Measurements from ENCODE around the gene SPATA32. TPM values are rescaled to one million over a fixed set of nuclear protein-coding genes. Genes with fewer than 3 reads are reported as not detected.

SPATA32 gene
- total RNA-seq, 1 experiment from 2014 or later: 0.81 TPM

DNA sequence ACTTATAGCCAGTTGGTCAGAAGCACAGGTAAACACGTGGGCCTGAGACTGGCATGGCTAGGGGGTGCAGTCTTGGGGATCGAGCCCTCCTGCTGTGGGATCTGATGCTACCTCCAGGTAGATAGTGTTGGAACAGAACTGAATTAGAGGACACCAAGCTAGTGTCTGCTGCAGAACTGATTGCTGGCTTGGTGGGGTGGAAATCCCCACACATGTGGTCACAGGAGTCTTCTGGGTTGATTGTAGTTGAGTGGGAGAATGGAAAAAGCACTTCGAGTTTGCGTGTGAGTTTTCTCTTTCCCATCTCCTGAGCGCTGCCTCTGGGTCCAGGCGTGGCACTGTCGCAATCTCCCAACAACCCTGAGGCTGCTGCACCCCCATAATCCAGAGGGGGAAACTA, 8.0 kb upstream of the SPATA32 start:
- H4K8ac ChIP-seq (replicated peaks; ENCODE audit: insufficient read length, low read depth, low read length): no peak overlapping the region
- H3K79me2 ChIP-seq (ENCODE audit: insufficient read depth, low read length): no peaks in the 10 kb centered on the region
- TF ChIP-seq, protein P1, sequence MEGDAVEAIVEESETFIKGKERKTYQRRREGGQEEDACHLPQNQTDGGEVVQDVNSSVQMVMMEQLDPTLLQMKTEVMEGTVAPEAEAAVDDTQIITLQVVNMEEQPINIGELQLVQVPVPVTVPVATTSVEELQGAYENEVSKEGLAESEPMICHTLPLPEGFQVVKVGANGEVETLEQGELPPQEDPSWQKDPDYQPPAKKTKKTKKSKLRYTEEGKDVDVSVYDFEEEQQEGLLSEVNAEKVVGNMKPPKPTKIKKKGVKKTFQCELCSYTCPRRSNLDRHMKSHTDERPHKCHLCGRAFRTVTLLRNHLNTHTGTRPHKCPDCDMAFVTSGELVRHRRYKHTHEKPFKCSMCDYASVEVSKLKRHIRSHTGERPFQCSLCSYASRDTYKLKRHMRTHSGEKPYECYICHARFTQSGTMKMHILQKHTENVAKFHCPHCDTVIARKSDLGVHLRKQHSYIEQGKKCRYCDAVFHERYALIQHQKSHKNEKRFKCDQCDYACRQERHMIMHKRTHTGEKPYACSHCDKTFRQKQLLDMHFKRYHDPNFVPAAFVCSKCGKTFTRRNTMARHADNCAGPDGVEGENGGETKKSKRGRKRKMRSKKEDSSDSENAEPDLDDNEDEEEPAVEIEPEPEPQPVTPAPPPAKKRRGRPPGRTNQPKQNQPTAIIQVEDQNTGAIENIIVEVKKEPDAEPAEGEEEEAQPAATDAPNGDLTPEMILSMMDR (conservative IDR thresholded peaks at IDR 0.05): no peak

More for the DNA sequence above, 8.0 kb upstream of the SPATA32 start:
- H2BK120ac ChIP-seq (ENCODE audit: low read depth, low read length, poor library complexity, severe bottlenecking): no peak overlapping the region
- no peak overlapping the region for H3K27ac ChIP-seq (ENCODE audit: insufficient read length, low read depth, low read length)
- no peak overlapping the region for H3K27ac Mint-ChIP-seq
- H3K4me2 ChIP-seq (ENCODE audit: insufficient read depth, insufficient read length, low read length): no peak overlapping the region
- no peaks in the 10 kb centered on the region for H3K23me2 ChIP-seq (ENCODE audit: insufficient read length, low read depth, low read length, poor library complexity, severe bottlenecking)
- H3K9me3 ChIP-seq (ENCODE audit: control insufficient read depth, low read depth, low read length): no peaks in the 10 kb centered on the region
- H4K5ac ChIP-seq (ENCODE audit: insufficient read length, low read depth, low read length): no peak overlapping the region
- no peak overlapping the region for H2AK5ac ChIP-seq (ENCODE audit: insufficient read length, low read length)
- no peak overlapping the region for H3K9ac ChIP-seq (ENCODE audit: extremely low read depth, insufficient read length, low read length)
- no peak overlapping the region for H2BK15ac ChIP-seq (ENCODE audit: low read depth, low read length)
- no peaks in the 10 kb centered on the region for H3K4me1 ChIP-seq (ENCODE audit: insufficient read depth, low read length)
- H3K27me3 ChIP-seq (ENCODE audit: insufficient read depth, low read length): no peaks in the 10 kb centered on the region
- no peak overlapping the region for H3T11ph ChIP-seq (ENCODE audit: low read length)
- no peaks in the 10 kb centered on the region for H3K27me3 Mint-ChIP-seq (ENCODE audit: low read depth)
- peaks cover 12 to 42% (median 40%) of the 10 kb centered on the region in 3 experiments; a peak in 6 of 7 replicates for H3K36me3 Mint-ChIP-seq (ENCODE audit: insufficient read depth in 1 of 3, low read depth in 3 of 3)
- no peak overlapping the region for H2AFZ ChIP-seq (ENCODE audit: low read length)
- H2BK20ac ChIP-seq (ENCODE audit: low read depth, low read length, poor library complexity, severe bottlenecking): no peak overlapping the region
- no peak overlapping the region for H4K91ac ChIP-seq (ENCODE audit: insufficient read length, low read depth, low read length)
- WGBS (ENCODE audit: extremely low coverage, insufficient read length, low lambda C conversion rate): no CpG with 5 or more reads among the region's 7 CpGs
- H2BK12ac ChIP-seq (ENCODE audit: insufficient read length, low read depth, low read length): no peak overlapping the region
- no peak for DNase-seq
- no peaks in the 10 kb centered on the region for H3K9me3 Mint-ChIP-seq
- no peak overlapping the region for H3K18ac ChIP-seq (ENCODE audit: insufficient read length, low read depth, low read length)
- no peak overlapping the region for H3K14ac ChIP-seq (ENCODE audit: insufficient read depth, low read length)
- no peak overlapping the region for H3K56ac ChIP-seq (ENCODE audit: insufficient read length, low read depth, low read length)
- no peak overlapping the region for H3K4me3 Mint-ChIP-seq
- H3K23ac ChIP-seq (ENCODE audit: insufficient read length, low read depth, low read length): no peak overlapping the region
- H3K4ac ChIP-seq (ENCODE audit: low read depth, low read length): no peak overlapping the region
- peaks cover 0 to 8% of the 10 kb centered on the region in 2 experiments; a peak in 2 of 4 replicates for H3K4me1 Mint-ChIP-seq
- no peaks in the 10 kb centered on the region for H4K20me1 ChIP-seq (ENCODE audit: control insufficient read depth, insufficient read depth, insufficient read length)
- no peaks in the 10 kb centered on the region for H3K79me1 ChIP-seq (ENCODE audit: insufficient read depth, low read depth, low read length, poor library complexity, severe bottlenecking)
- H2BK5ac ChIP-seq (ENCODE audit: insufficient read length, low read length): no peak overlapping the region
